ENCODE data around the gene BAIAP2L1.

BAIAP2L1 gene

DNA sequence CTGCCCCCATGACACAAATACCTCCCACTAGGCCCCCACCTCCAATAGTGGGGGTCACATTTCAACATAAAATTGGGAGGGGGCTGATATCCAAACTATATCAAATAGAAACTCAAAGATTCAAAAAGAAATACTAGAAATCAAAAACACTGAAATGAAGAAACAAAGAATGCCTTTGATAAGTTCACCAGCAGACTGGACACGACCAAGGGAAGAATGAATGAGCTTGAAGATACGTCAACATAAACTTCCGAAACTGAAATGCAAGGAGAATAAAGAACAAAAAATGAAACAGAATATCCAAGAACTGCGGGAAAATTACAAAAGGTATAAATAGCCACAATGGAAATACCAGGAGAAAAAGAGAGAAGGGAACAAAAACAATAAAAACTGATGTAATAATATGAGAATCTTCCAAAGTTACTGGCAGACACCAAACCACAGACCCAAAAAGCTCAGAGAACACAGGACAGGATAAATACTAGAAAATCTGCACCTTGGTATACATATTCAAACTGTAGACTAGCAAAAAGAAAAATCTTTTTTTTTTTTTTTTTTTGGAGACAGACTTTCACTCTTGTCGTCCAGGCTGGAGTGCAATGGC, 69.9 kb downstream of the BAIAP2L1 start:
- ChIA-PET POLR2A (ENCODE audit: low non-redundant PET) (no interaction called here), CTCF (no interaction called here)
- no peak overlapping the region for H3K27ac ChIP-seq
- TF ChIP-seq, protein P1, sequence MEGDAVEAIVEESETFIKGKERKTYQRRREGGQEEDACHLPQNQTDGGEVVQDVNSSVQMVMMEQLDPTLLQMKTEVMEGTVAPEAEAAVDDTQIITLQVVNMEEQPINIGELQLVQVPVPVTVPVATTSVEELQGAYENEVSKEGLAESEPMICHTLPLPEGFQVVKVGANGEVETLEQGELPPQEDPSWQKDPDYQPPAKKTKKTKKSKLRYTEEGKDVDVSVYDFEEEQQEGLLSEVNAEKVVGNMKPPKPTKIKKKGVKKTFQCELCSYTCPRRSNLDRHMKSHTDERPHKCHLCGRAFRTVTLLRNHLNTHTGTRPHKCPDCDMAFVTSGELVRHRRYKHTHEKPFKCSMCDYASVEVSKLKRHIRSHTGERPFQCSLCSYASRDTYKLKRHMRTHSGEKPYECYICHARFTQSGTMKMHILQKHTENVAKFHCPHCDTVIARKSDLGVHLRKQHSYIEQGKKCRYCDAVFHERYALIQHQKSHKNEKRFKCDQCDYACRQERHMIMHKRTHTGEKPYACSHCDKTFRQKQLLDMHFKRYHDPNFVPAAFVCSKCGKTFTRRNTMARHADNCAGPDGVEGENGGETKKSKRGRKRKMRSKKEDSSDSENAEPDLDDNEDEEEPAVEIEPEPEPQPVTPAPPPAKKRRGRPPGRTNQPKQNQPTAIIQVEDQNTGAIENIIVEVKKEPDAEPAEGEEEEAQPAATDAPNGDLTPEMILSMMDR (conservative IDR thresholded peaks at IDR 0.05; ENCODE audit: low read depth) = no peak
- no peak for DNase-seq (ENCODE audit: low spot score)

DNA sequence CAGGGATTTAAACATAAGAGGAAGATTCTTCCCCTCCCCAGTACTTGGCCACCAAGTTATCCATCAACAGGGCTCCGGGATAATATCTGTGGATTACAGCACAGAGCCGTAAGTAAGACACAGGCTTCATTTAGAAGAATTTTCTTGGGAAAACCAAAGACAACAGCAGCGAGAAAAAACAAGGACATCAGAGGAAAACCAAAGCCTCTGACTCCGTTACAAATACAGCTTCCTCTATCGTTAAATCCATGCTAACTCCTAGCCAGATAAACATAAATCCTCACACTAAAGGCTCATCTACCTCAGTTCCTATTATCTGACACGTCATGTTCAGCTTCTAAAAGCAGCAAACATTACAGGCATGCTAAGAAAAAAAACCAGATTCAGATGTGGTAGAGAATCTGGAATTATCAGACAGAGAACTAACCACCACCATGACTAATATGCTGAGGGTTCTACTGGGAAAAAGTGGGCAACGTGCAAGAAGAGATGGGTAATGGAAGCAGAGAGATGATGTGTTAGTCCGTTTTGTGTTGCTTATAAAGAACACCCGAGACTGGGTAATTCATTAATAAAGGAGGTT, 71.0 kb downstream of the BAIAP2L1 start:
- TF ChIP-seq, protein P1 (conservative IDR thresholded peaks at IDR 0.05; ENCODE audit: low read depth) = no peak
- H3K27ac ChIP-seq = no peak overlapping the region
- POLR2A ChIA-PET (ENCODE audit: low non-redundant PET) = no interaction called here
- DNase-seq (ENCODE audit: low spot score) = no peak
- CTCF ChIA-PET = interaction anchor here (1.0 kb wide), 1 partner anchor 35 kb away, joined by 3 read pairs; no protein-coding TSS in a partner anchor

DNA sequence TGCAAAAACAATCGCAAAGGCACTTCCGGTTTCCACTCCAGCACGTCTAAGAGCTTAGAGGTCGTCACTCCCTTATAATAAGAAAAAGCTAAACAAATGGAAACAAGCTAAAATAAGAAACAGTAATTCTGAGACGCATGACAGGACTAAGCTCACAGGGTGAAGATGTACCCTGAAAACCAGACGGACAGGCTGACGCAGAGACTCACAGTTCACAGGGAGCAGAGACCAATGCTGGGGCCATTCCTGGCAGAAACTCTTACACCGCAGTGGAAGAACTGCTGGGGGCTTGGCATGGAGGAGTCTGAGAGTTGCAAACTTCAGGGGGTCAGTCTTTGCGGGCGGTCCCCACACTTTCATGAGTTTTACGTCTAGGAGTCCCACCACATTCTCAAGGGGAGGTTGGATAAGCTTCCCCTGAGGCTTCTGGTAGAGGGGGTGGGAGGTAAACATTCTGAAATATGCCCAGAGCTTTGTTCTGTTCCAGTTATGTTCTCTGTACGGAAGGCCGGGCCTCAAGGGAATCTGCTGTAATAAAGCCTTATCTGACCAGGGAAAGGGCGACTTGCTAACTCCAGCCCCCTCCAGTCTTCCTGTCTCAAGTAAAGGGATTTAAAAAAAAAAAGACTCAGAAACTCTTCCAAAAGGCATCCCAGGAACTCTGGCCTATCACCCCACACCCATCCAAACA, 71.6 kb downstream of the BAIAP2L1 start:
- DNase-seq (ENCODE audit: low spot score) = no peak
- TF ChIP-seq, protein P1 (conservative IDR thresholded peaks at IDR 0.05; ENCODE audit: low read depth) = no peak
- ChIA-PET POLR2A (ENCODE audit: low non-redundant PET) (no interaction called here), CTCF (interaction anchor here (1.0 kb wide), 1 partner anchor 35 kb away, joined by 3 read pairs; no protein-coding TSS in a partner anchor)
- H3K27ac ChIP-seq = no peak overlapping the region

DNA sequence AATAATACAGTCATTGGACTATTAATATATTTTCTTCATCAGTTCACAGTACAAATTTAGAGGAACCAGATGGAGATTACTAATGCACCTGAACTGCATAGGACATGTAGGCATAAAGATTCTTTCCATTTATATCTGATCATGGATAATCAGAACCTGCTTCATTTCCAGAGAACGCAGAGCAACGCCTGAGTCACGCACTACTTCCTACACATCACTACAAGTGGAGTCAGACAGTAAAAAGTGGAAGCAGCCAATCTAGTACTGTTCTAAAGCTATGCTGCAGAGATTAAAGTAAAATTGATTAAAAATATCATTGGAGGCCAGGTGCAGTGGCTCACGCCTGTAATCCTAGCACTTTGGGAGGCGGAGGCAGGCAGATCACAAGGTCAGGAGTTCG, 76.1 kb downstream of the BAIAP2L1 start:
- CTCF ChIA-PET = interaction anchor here (0.6 kb wide), 1 partner anchor 72 kb away, joined by 3 read pairs; no protein-coding TSS in a partner anchor
- TF ChIP-seq, protein P1 (conservative IDR thresholded peaks at IDR 0.05; ENCODE audit: low read depth) = no peak
- DNase-seq (ENCODE audit: low spot score) = no peak
- H3K27ac ChIP-seq = no peak overlapping the region
- POLR2A ChIA-PET (ENCODE audit: low non-redundant PET) = no interaction called here

DNA sequence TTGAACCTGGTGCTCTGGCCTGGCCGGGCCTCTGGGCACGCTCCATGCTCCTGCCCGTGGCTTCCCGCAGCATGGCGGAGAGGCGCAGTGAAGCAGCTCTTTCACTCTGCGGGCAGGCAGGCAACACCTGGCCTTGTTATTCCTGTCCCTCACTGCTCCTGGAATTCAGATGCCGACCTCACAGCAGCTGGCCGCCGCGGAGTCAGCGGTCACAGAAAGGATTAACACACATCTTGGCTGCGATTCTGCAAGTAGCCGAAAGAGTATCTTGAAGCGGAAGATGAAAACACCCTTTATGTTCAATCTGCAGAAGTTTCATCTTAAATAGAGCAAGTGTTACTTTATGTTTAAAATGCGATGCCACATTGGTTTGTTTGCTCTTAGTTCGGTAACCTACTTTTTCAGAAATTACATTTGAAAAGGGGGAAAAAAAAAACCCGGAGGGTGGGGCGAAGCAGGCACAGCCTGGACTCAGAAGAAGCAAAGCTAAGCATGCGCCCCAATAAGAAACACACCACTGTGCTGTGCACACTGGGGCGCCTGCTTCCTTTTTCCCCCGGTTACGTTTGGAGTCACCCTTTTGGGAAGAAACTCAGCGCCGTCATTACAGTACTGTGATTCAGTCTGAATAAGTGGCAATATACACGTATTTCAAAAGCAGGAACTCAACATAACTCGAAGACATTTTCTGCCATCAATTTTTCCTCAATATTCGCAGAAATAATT, 77.1 kb downstream of the BAIAP2L1 start:
- DNase-seq (ENCODE audit: low spot score) = no peak
- TF ChIP-seq, protein P1 (conservative IDR thresholded peaks at IDR 0.05; ENCODE audit: low read depth) = no peak
- ChIA-PET CTCF (interaction anchor here (0.6 kb wide), 1 partner anchor 47 kb away, joined by 4 read pairs; no protein-coding TSS in a partner anchor), POLR2A (ENCODE audit: low non-redundant PET) (interaction anchor here (0.7 kb wide), 1 partner anchor 10 kb away, joined by 3 read pairs; no protein-coding TSS in a partner anchor)
- no peak overlapping the region for H3K27ac ChIP-seq
